HepG2 (cell line): ENCODE results near the gene MAN2C1. TPM values are rescaled to one million over a fixed set of nuclear protein-coding genes. Genes with fewer than 3 reads are reported as not detected.

ENCODE experiments used
- ATAC-seq: fragments of 200-7000 bp; cut with Tn5 transposase; 3 replicates; pipeline ENCODE4 v1.9.1; 2020; ENCODE audit warnings: mild to moderate bottlenecking, moderate library complexity
- BruUV-seq: library from RNA; stranded (reverse); fragments of 400-500 nt; replicated peaks from 2 replicates; lab custom pipeline; 2021; lab: Mats Ljungman, UMichigan
- CTCF ChIA-PET: fragments of 300-600 bp; formaldehyde crosslinking; extraction: SDS; loops from one replicate; lab custom pipeline; 2021; ENCODE audit warnings: low total read pairs, inconsistent platforms, low intra/inter-chr PET ratio; lab: Yijun Ruan, JAX
- POLR2A ChIA-PET: fragments of 350-600 bp; sonication (Branson Sonifier 250); formaldehyde crosslinking; loops from one replicate; lab custom pipeline; 2020; ENCODE audit warnings: antibody characterized with exemption, inconsistent platforms; lab: Yijun Ruan, JAX
- DNase-seq: peaks from one replicate; pipeline ENCODE4 v3.0.0-alpha.2; 2015; ENCODE audit warnings: low spot score
- FAIRE-seq: peaks from 3 replicates; lab custom pipeline; 2011; peaks lifted over from hg19 to GRCh38; lab: Jason Lieb, UNC
- H2AFZ ChIP-seq: one replicate; pipeline ENCODE4 v1.6.1; 2011; ENCODE audit warnings: low read length, inconsistent platforms
- H3K27ac ChIP-seq: fragments of 300-600 bp; 3 replicates; pipeline ENCODE4 v1.8.0; 2011; ENCODE audit warnings: mixed run types, mild to moderate bottlenecking, mixed read lengths, low read length, inconsistent platforms; ENCODE audit not compliant: insufficient read depth; ENCODE audit errors: extremely low read length
- H3K27me3 ChIP-seq, 2 experiments: fragments of 200-600 bp in 1 of 2; 2 replicates in 1 of 2; 3 replicates in 1 of 2; pipeline versions ENCODE4 v1.6.0 to v1.8.0; 2011; ENCODE audit warnings: low read length in 2 of 2, mild to moderate bottlenecking in 2 of 2, moderate library complexity in 2 of 2, inconsistent platforms in 1 of 2; ENCODE audit not compliant: insufficient read depth in 2 of 2, control insufficient read depth in 1 of 2
- H3K36me3 ChIP-seq, 2 experiments: fragments of 200-600 bp in 1 of 2; replicated peaks in 1 of 2; 2 replicates in 1 of 2; 3 replicates in 1 of 2; pipeline versions ENCODE4 v1.5.1 to v1.8.0; 2011; ENCODE audit warnings: low read length in 2 of 2, inconsistent platforms in 1 of 2; ENCODE audit not compliant: insufficient read depth in 2 of 2, control insufficient read depth in 1 of 2
- H3K4me1 ChIP-seq: 2 replicates; pipeline ENCODE4 v1.5.1; 2012; ENCODE audit warnings: low read length, inconsistent platforms; ENCODE audit not compliant: insufficient read depth
- H3K4me2 ChIP-seq: 2 replicates; pipeline ENCODE4 v1.6.0; 2011; ENCODE audit warnings: low read depth, low read length, inconsistent platforms
- H3K4me3 ChIP-seq, 3 experiments: fragments of 200-600 bp in 1 of 3; sonication (generic), shearing (Covaris generic) in 1 of 3; replicated peaks in 1 of 3; 2 replicates each; pipeline ENCODE4 v1.5.1; 2011 to 2016; ENCODE audit warnings: low read length in 3 of 3, inconsistent platforms in 2 of 3, low read depth in 2 of 3, mild to moderate bottlenecking in 2 of 3, control low read depth in 1 of 3, mixed read lengths in 1 of 3; ENCODE audit not compliant: insufficient read depth in 1 of 3
- H3K79me2 ChIP-seq: one replicate; pipeline ENCODE4 v1.6.1; 2011; ENCODE audit warnings: low read length, inconsistent platforms; ENCODE audit not compliant: insufficient read depth
- H3K9ac ChIP-seq: 2 replicates; pipeline ENCODE4 v1.6.0; 2011; ENCODE audit warnings: mild to moderate bottlenecking, low read depth, low read length, inconsistent platforms; ENCODE audit not compliant: insufficient read depth
- H3K9me3 ChIP-seq: 2 replicates; pipeline ENCODE4 v1.5.1; 2012; ENCODE audit warnings: mild to moderate bottlenecking, low read length
- H4K20me1 ChIP-seq: 2 replicates; pipeline ENCODE4 v1.6.0; 2011; ENCODE audit warnings: inconsistent platforms, mild to moderate bottlenecking, low read length, moderate library complexity; ENCODE audit not compliant: insufficient read depth
- ATAD3A ChIP-seq: sonication (generic); formaldehyde crosslinking; IDR thresholded peaks from 2 replicates; pipeline ENCODE4 v1.4.0; 2020; ENCODE audit warnings: missing genetic modification reagents
- BRD4 ChIP-seq: sonication (generic); formaldehyde crosslinking; IDR thresholded peaks from 2 replicates; pipeline ENCODE4 v1.4.0; 2020; ENCODE audit warnings: missing genetic modification reagents
- HNRNPUL1 ChIP-seq: fragments of 200-400 bp; formaldehyde crosslinking; IDR thresholded peaks from 2 replicates; pipeline ENCODE4 v1.6.1; 2017; ENCODE audit warnings: low read depth, mild to moderate bottlenecking, low read length, moderate library complexity
- MLXIP ChIP-seq: sonication (generic); formaldehyde crosslinking; IDR thresholded peaks from 2 replicates; pipeline ENCODE4 v1.9.0; 2021; ENCODE audit warnings: missing genetic modification reagents, borderline replicate concordance
- PLRG1 ChIP-seq: fragments of 450-650 bp; conservative IDR thresholded peaks from 2 replicates; pipeline ENCODE4 v1.6.1; 2016
- TERF1 ChIP-seq: sonication (generic); formaldehyde crosslinking; IDR thresholded peaks from 2 replicates; pipeline ENCODE4 v1.8.0; 2022; ENCODE audit warnings: mild to moderate bottlenecking, missing genetic modification reagents, moderate library complexity
- ZNF235 ChIP-seq: sonication (generic); formaldehyde crosslinking; IDR thresholded peaks from 2 replicates; pipeline ENCODE4 v1.8.1; 2023; ENCODE audit warnings: mild to moderate bottlenecking, missing genetic modification reagents, borderline replicate concordance
- ZNF280B ChIP-seq: sonication (generic); formaldehyde crosslinking; IDR thresholded peaks from 2 replicates; pipeline ENCODE4 v1.5.0; 2020; ENCODE audit warnings: missing genetic modification reagents, mild to moderate bottlenecking, borderline replicate concordance
- ZNF382 ChIP-seq: sonication (generic); formaldehyde crosslinking; IDR thresholded peaks from 2 replicates; pipeline ENCODE4 v1.5.0; 2020; ENCODE audit warnings: missing genetic modification reagents, mild to moderate bottlenecking, borderline replicate concordance
- ZNF431 ChIP-seq: sonication (generic); formaldehyde crosslinking; IDR thresholded peaks from 2 replicates; pipeline ENCODE4 v1.9.0; 2022; ENCODE audit warnings: missing genetic modification reagents, low read depth, mild to moderate bottlenecking, borderline replicate concordance
- ZNF605 ChIP-seq: sonication (generic); formaldehyde crosslinking; IDR thresholded peaks from 2 replicates; pipeline ENCODE4 v1.8.0; 2022; ENCODE audit warnings: mild to moderate bottlenecking, missing genetic modification reagents
- ZNF747 ChIP-seq: sonication (generic); formaldehyde crosslinking; IDR thresholded peaks from 2 replicates; pipeline ENCODE4 v1.8.1; 2023; ENCODE audit warnings: missing genetic modification reagents, mild to moderate bottlenecking, borderline replicate concordance
- WGBS: methylation state at CpG from one replicate; pipeline ENCODE4 v1.1.6; 2017; ENCODE audit warnings: low lambda C conversion rate; 5-methylcytosine and 5-hydroxymethylcytosine counted together
- in situ Hi-C: cut with HindIII; loops from 2 replicates; pipeline ENCODE4 v1.10.0; 2017; ENCODE audit warnings: low pct_unique_long_range_greater_than_20kb; ENCODE audit not compliant: extremely low pct_ligation_motif_present
- intact Hi-C: fragments of 100-400 bp; cut with micrococcal nuclease; formaldehyde crosslinking; loops from one replicate; pipeline ENCODE4 v1.10.0; 2022; ENCODE audit not compliant: unreplicated experiment
- polyA plus RNA-seq, 8 experiments: library from polyadenylated mRNA; depleted of rRNA in 3 of 8; stranded (reverse) in 7 of 8; unstranded in 1 of 8; fragments of >200 nt; fragmentation: Illumina TruSeq in 4 of 8; extraction: Trizol in 4 of 8; gene quantifications; 2 replicates each; pipeline versions ENCODE4 v1.2.1 to v1.2.3, GENCODE V29; 2011 to 2016; ENCODE audit warnings: low read depth in 4 of 8, missing spikeins in 1 of 8, mixed read lengths in 1 of 8; ENCODE audit not compliant: insufficient read depth in 1 of 8
- total RNA-seq, 5 experiments: library from RNA; depleted of rRNA; stranded (reverse); fragments of >200 nt; fragmentation: Illumina TruSeq; extraction: Trizol; gene quantifications; 2 replicates each; pipeline ENCODE4 v1.2.3, GENCODE V29; 2016; ENCODE audit warnings: low read depth in 1 of 5

MAN2C1 gene
- total and polyA plus RNA-seq, 2 of the 13 experiments (the other 11 are each of a cell fraction or from before 2014, with no cell fraction given): 62.6 to 71.0 TPM

- no peak for DNase-seq
- Histone ChIP-seq H3K4me2 (no peak overlapping the region), H3K9ac (no peak overlapping the region), H3K27ac (no peak overlapping the region), H3K4me3 (no peak overlapping the region), H3K79me2 (peaks cover 5% of the 10 kb centered on the region), H3K27me3 (no peaks in the 10 kb centered on the region), H4K20me1 (0 out of 2 replicates have a peak, but pooled peaks cover 4% of the 10 kb centered on the region), H3K9me3 (no peaks in the 10 kb centered on the region), H2AFZ (no peak overlapping the region), H3K36me3 (peaks cover 11 to 38% of the 10 kb centered on the region in 2 experiments), H3K4me1 (peaks cover 26% of the 10 kb centered on the region)
- intact Hi-C loops (loop anchor here (5.0 to 10.0 kb wide), 2 partner anchors 87 to 320 kb away; partner anchors contain the start of gene SIN3A), in situ Hi-C loops (loop anchor here (5.0 to 10.0 kb wide), 2 partner anchors 87 to 280 kb away; partner anchors contain the start of genes IMP3, SIN3A and SNX33)
- ChIA-PET CTCF (no interaction called here), POLR2A (no interaction called here)
- ATAC-seq: no peak
- no peak for FAIRE-seq
- no peak for TF ChIP-seq ZNF235
- WGBS: 96% methylated on average over 6 of the region's 6 CpGs
- no TSS peak for BruUV-seq
Observed at GRCh38 chr15:75364881-75365280, 3.5 kb downstream of the MAN2C1 start.

GRCh38 chr15:75363786-75364185, 4.6 kb downstream of the MAN2C1 start:
- Histone ChIP-seq H4K20me1 (0 out of 2 replicates have a peak, but pooled peaks cover 4% of the 10 kb centered on the region), H3K4me2 (no peak overlapping the region), H2AFZ (no peak overlapping the region), H3K27ac (no peak overlapping the region), H3K36me3 (peaks cover 18 to 47% of the 10 kb centered on the region in 2 experiments), H3K9me3 (no peaks in the 10 kb centered on the region), H3K4me1 (peaks cover 15% of the 10 kb centered on the region), H3K4me3 (no peak overlapping the region), H3K27me3 (no peaks in the 10 kb centered on the region), H3K9ac (no peak overlapping the region), H3K79me2 (peaks cover 5% of the 10 kb centered on the region)
- ATAC-seq (no peak), DNase-seq (no peak), FAIRE-seq (no peak)
- no TSS peak for BruUV-seq
- in situ Hi-C loops: loop anchor here (10.0 kb wide), 1 partner anchor 281 kb away; the partner anchor contains the start of genes IMP3 and SNX33
- intact Hi-C loops: loop anchor here (10.0 kb wide), 1 partner anchor 321 kb away; no protein-coding TSS in a partner anchor
- WGBS: 98% methylated on average over 5 of the region's 9 CpGs
- CTCF ChIA-PET: no interaction called here
- POLR2A ChIA-PET: interaction anchor here (2.2 kb wide), 1 partner anchor 10 kb away, joined by 7 read pairs; no protein-coding TSS in a partner anchor
- TF ChIP-seq ZNF605 (CRISPR knock-in tag) (no peak), ZNF747 (CRISPR knock-in tag) (no peak), PLRG1 (no peak), ZNF280B (CRISPR knock-in tag) (no peak), ZNF382 (CRISPR knock-in tag) (no peak), MLXIP (CRISPR knock-in tag) (no peak), ATAD3A (CRISPR knock-in tag) (no peak), ZNF431 (CRISPR knock-in tag) (no peak), BRD4 (no peak), TERF1 (no peak), HNRNPUL1 (no peak)
